CD8-positive, alpha-beta memory T cell (primary cell): ENCODE data around the gene ERCC4. TPM values are rescaled to one million over a fixed set of nuclear protein-coding genes. Genes with fewer than 3 reads are reported as not detected.

ENCODE experiments used
- CTCF ChIA-PET: fragments of 350-600 bp; sonication (Branson Sonifier 250); formaldehyde crosslinking; loops from one replicate; lab custom pipeline; 2021; ENCODE audit warnings: antibody characterized with exemption; lab: Charles Lee
- POLR2A ChIA-PET: fragments of 350-600 bp; sonication (Branson Sonifier 250); formaldehyde crosslinking; loops from one replicate; lab custom pipeline; 2021; ENCODE audit warnings: antibody characterized with exemption; lab: Charles Lee
- DNase-seq, 5 donors: peaks; one replicate each; pipeline versions ENCODE4 v3.0.0 to v3.0.0-alpha.2; 2020 to 2022; ENCODE audit warnings: mixed read lengths in 1 of 5
- H3K27ac ChIP-seq: one replicate; pipeline ENCODE4 v1.7.0; 2013; ENCODE audit warnings: low read depth, mild to moderate bottlenecking, low read length, moderate library complexity
- H3K27me3 ChIP-seq: 2 replicates; pipeline ENCODE4 v1.7.0; 2013; ENCODE audit warnings: low read length, mild to moderate bottlenecking; ENCODE audit not compliant: insufficient read depth, poor library complexity, severe bottlenecking
- H3K36me3 ChIP-seq: 2 replicates; pipeline ENCODE4 v1.7.0; 2013; ENCODE audit warnings: mild to moderate bottlenecking, low read length, moderate library complexity; ENCODE audit not compliant: insufficient read depth
- H3K4me1 ChIP-seq: 2 replicates; pipeline ENCODE4 v1.7.0; 2013; ENCODE audit warnings: mild to moderate bottlenecking, low read length, moderate library complexity; ENCODE audit not compliant: insufficient read depth
- H3K4me3 ChIP-seq: 2 replicates; pipeline ENCODE4 v1.7.0; 2013; ENCODE audit warnings: mild to moderate bottlenecking, low read length
- H3K9me3 ChIP-seq: 2 replicates; pipeline ENCODE4 v1.7.0; 2013; ENCODE audit warnings: mild to moderate bottlenecking, low read length
- H3K27ac Mint-ChIP-seq, 8 donors: one replicate each; pipeline ENCODE4 v1.8.0; 2020 to 2021; ENCODE audit warnings: mixed read lengths in 8 of 8, mild to moderate bottlenecking in 6 of 8, inconsistent platforms in 3 of 8, moderate library complexity in 3 of 8
- H3K27me3 Mint-ChIP-seq, 2 donors: one replicate each; pipeline ENCODE4 v1.8.0; 2020 to 2021; ENCODE audit warnings: mixed read lengths in 2 of 2, mild to moderate bottlenecking in 1 of 2, moderate library complexity in 1 of 2
- H3K36me3 Mint-ChIP-seq, 3 donors: one replicate each; pipeline ENCODE4 v1.8.0; 2020 to 2021; ENCODE audit warnings: mixed read lengths in 3 of 3, inconsistent platforms in 1 of 3, mild to moderate bottlenecking in 1 of 3
- H3K4me1 Mint-ChIP-seq, 3 donors: one replicate each; pipeline ENCODE4 v1.8.0; 2020 to 2021; ENCODE audit warnings: mixed read lengths in 3 of 3, inconsistent platforms in 1 of 3, mild to moderate bottlenecking in 1 of 3
- H3K4me3 Mint-ChIP-seq, 7 donors: one replicate each; pipeline ENCODE4 v1.8.0; 2020 to 2021; ENCODE audit warnings: mixed read lengths in 7 of 7, mild to moderate bottlenecking in 6 of 7, moderate library complexity in 4 of 7, inconsistent platforms in 2 of 7
- H3K9me3 Mint-ChIP-seq, 5 donors: one replicate each; pipeline ENCODE4 v1.8.0; 2020 to 2022; ENCODE audit warnings: mixed read lengths in 5 of 5, mild to moderate bottlenecking in 3 of 5, moderate library complexity in 2 of 5, inconsistent platforms in 1 of 5
- polyA plus RNA-seq: library from polyadenylated mRNA; unstranded; fragments of 300-500 nt; fragmentation: Illumina TruSeq; gene quantifications from one replicate; pipeline ENCODE4 v1.2.3, GENCODE V29; 2021
- total RNA-seq, 2 experiments: library from RNA; stranded (reverse); gene quantifications; one replicate each; pipeline ENCODE4 v1.2.3, GENCODE V29; 2021

Gene ERCC4
- total and polyA plus RNA-seq, 3 experiments from 2014 or later = 13.1 to 21.6 (median 15.6) TPM

- ChIA-PET CTCF (no interaction called here), POLR2A (no interaction called here)
- Histone ChIP-seq H3K4me1 (no peaks in the 10 kb centered on the region), H3K27me3 (no peaks in the 10 kb centered on the region), H3K27ac (no peak overlapping the region), H3K9me3 (no peaks in the 10 kb centered on the region), H3K36me3 (no peaks in the 10 kb centered on the region), H3K4me3 (no peak overlapping the region)
- no peaks in the 10 kb centered on the region for H3K4me1 Mint-ChIP-seq
- peaks cover 10 to 52% of the 10 kb centered on the region in 2 donors for H3K27me3 Mint-ChIP-seq
- no peak for DNase-seq
- no peak overlapping the region for H3K27ac Mint-ChIP-seq
- no peak overlapping the region for H3K4me3 Mint-ChIP-seq
- peaks cover 2 to 5% (median 2%) of the 10 kb centered on the region in 5 donors for H3K9me3 Mint-ChIP-seq
- no peaks in the 10 kb centered on the region for H3K36me3 Mint-ChIP-seq
Observed at GRCh38 chr16:13968835-13969234, 48.9 kb downstream of the ERCC4 start.

- Histone ChIP-seq H3K36me3 (no peaks in the 10 kb centered on the region), H3K9me3 (no peaks in the 10 kb centered on the region), H3K27ac (no peak overlapping the region), H3K27me3 (no peaks in the 10 kb centered on the region), H3K4me3 (no peak overlapping the region), H3K4me1 (no peaks in the 10 kb centered on the region)
- CTCF ChIA-PET = no interaction called here
- Mint-ChIP-seq H3K36me3 (no peaks in the 10 kb centered on the region), H3K27me3 (peaks cover 8 to 55% of the 10 kb centered on the region in 2 donors), H3K4me1 (no peaks in the 10 kb centered on the region), H3K4me3 (no peak overlapping the region), H3K27ac (no peak overlapping the region), H3K9me3 (peaks cover 2 to 5% (median 2%) of the 10 kb centered on the region in 5 donors)
- DNase-seq = no peak
- POLR2A ChIA-PET = no interaction called here
Observed at GRCh38 chr16:13969711-13970110, 49.8 kb downstream of the ERCC4 start.

- Mint-ChIP-seq H3K4me1 (no peaks in the 10 kb centered on the region), H3K36me3 (no peaks in the 10 kb centered on the region), H3K4me3 (no peak overlapping the region), H3K9me3 (peaks cover 2 to 5% (median 3%) of the 10 kb centered on the region in 5 donors), H3K27me3 (peaks cover 6 to 44% of the 10 kb centered on the region in 2 donors), H3K27ac (peak overlapping the region in 1 of 8 donors; percentile 59)
- Histone ChIP-seq H3K27ac (no peak overlapping the region), H3K4me3 (no peak overlapping the region), H3K27me3 (no peaks in the 10 kb centered on the region), H3K36me3 (no peaks in the 10 kb centered on the region), H3K4me1 (no peaks in the 10 kb centered on the region), H3K9me3 (no peaks in the 10 kb centered on the region)
- CTCF ChIA-PET = no interaction called here
- no peak for DNase-seq
- POLR2A ChIA-PET = no interaction called here
Observed at GRCh38 chr16:13970708-13971422, 50.9 kb downstream of the ERCC4 start.

GRCh38 chr16:13973321-13974023 lies 53.5 kb downstream of the ERCC4 start:
- CTCF ChIA-PET = no interaction called here

GRCh38 chr16:13977177-13977576 lies 57.2 kb downstream of the ERCC4 start:
- no peaks in the 10 kb centered on the region for H3K27me3 ChIP-seq
- H3K27ac ChIP-seq = no peak overlapping the region
- H3K4me3 ChIP-seq = no peak overlapping the region
- ChIA-PET CTCF (no interaction called here), POLR2A (no interaction called here)
- H3K4me1 ChIP-seq = no peaks in the 10 kb centered on the region
- Mint-ChIP-seq H3K27ac (no peak overlapping the region), H3K4me3 (no peak overlapping the region), H3K27me3 (peaks cover 2 to 16% of the 10 kb centered on the region in 2 donors), H3K9me3 (peaks cover 4 to 10% (median 6%) of the 10 kb centered on the region in 5 donors), H3K4me1 (no peaks in the 10 kb centered on the region), H3K36me3 (peaks cover 0 to 2% (median 0%) of the 10 kb centered on the region in 3 donors)
- H3K9me3 ChIP-seq = no peaks in the 10 kb centered on the region
- no peaks in the 10 kb centered on the region for H3K36me3 ChIP-seq
- no peak for DNase-seq

More at GRCh38 chr16:13973321-13974023, 53.5 kb downstream of the ERCC4 start:
- H3K36me3 Mint-ChIP-seq = no peaks in the 10 kb centered on the region
- no peak overlapping the region for H3K27ac Mint-ChIP-seq
- Histone ChIP-seq H3K4me3 (no peak overlapping the region), H3K36me3 (no peaks in the 10 kb centered on the region), H3K27me3 (no peaks in the 10 kb centered on the region), H3K9me3 (no peaks in the 10 kb centered on the region), H3K4me1 (no peaks in the 10 kb centered on the region), H3K27ac (no peak overlapping the region)
- H3K27me3 Mint-ChIP-seq = peaks cover 4 to 33% of the 10 kb centered on the region in 2 donors
- H3K9me3 Mint-ChIP-seq = peaks cover 0 to 4% (median 1%) of the 10 kb centered on the region in 5 donors
- H3K4me1 Mint-ChIP-seq = no peaks in the 10 kb centered on the region
- no peak overlapping the region for H3K4me3 Mint-ChIP-seq
- POLR2A ChIA-PET = no interaction called here
- DNase-seq = no peak

- Histone ChIP-seq H3K4me1 (no peaks in the 10 kb centered on the region), H3K27ac (no peak overlapping the region), H3K36me3 (no peaks in the 10 kb centered on the region), H3K4me3 (no peak overlapping the region), H3K9me3 (no peaks in the 10 kb centered on the region), H3K27me3 (no peaks in the 10 kb centered on the region)
- Mint-ChIP-seq H3K4me1 (no peaks in the 10 kb centered on the region), H3K4me3 (no peak overlapping the region), H3K27me3 (peaks cover 0 to 3% of the 10 kb centered on the region in 2 donors), H3K36me3 (peaks cover 0 to 2% (median 0%) of the 10 kb centered on the region in 3 donors), H3K27ac (peak overlapping the region in 1 of 8 donors; percentile 32), H3K9me3 (peaks cover under 1 to 10% (median 5%) of the 10 kb centered on the region in 5 donors)
- POLR2A ChIA-PET = no interaction called here
- CTCF ChIA-PET = no interaction called here
- no peak for DNase-seq
Observed at GRCh38 chr16:13982451-13982850, 62.5 kb downstream of the ERCC4 start.

- CTCF ChIA-PET = no interaction called here
- Mint-ChIP-seq H3K4me1 (no peaks in the 10 kb centered on the region), H3K36me3 (peaks cover 0 to 2% (median 0%) of the 10 kb centered on the region in 3 donors), H3K9me3 (peaks cover 1 to 10% (median 5%) of the 10 kb centered on the region in 5 donors), H3K27me3 (peaks cover 0 to 7% of the 10 kb centered on the region in 2 donors), H3K27ac (no peak overlapping the region), H3K4me3 (no peak overlapping the region)
- H3K27ac ChIP-seq = no peak overlapping the region
- POLR2A ChIA-PET = no interaction called here
- H3K4me1 ChIP-seq = no peaks in the 10 kb centered on the region
- no peak overlapping the region for H3K4me3 ChIP-seq
- H3K9me3 ChIP-seq = no peaks in the 10 kb centered on the region
- H3K36me3 ChIP-seq = no peaks in the 10 kb centered on the region
- no peak for DNase-seq
- H3K27me3 ChIP-seq = no peaks in the 10 kb centered on the region
Observed at GRCh38 chr16:13983625-13984024, 63.7 kb downstream of the ERCC4 start.

- Histone ChIP-seq H3K9me3 (no peaks in the 10 kb centered on the region), H3K4me1 (no peaks in the 10 kb centered on the region), H3K4me3 (no peak overlapping the region), H3K27me3 (no peaks in the 10 kb centered on the region), H3K36me3 (no peaks in the 10 kb centered on the region), H3K27ac (no peak overlapping the region)
- Mint-ChIP-seq H3K27ac (no peak overlapping the region), H3K4me1 (no peaks in the 10 kb centered on the region), H3K4me3 (no peak overlapping the region), H3K27me3 (peaks cover 0 to 7% of the 10 kb centered on the region in 2 donors), H3K36me3 (peaks cover 0 to under 1% (median 0%) of the 10 kb centered on the region in 3 donors), H3K9me3 (peaks cover 1 to 8% (median 5%) of the 10 kb centered on the region in 5 donors)
- DNase-seq = no peak
- POLR2A ChIA-PET = no interaction called here
- CTCF ChIA-PET = no interaction called here
Observed at GRCh38 chr16:13984794-13985193, 64.8 kb downstream of the ERCC4 start.
